ENCODE results near the gene FBXO45. TPM values are rescaled to one million over a fixed set of nuclear protein-coding genes. Genes with fewer than 3 reads are reported as not detected.
"Not testable (repeated sequence)": the region's sequence is repeated elsewhere in the genome, so short reads cannot be mapped to it uniquely, and the experiment has no call there.

The FBXO45 gene
- total RNA-seq, 1 donor from 2014 or later, result 11.3 TPM

DNA sequence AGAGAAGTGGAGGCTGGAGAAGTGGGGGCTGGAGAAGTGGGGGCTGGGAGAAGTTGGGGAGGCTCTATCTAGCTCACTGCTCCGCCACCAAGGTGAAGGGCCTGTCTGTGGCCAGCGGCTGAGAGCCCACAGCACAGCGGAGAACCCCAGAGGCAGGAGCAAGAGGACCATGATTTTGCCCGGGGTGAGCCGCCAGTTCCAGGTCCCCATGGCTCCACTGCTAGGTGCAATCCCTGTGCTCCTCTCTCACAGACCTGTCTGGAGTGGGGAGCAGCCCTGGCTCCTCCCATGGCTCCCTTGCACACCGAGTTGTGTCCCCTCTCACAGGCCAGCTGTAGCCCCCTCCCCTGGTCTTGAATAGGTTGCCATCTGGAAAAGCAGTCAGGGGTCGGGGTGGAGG lies 66.4 kb downstream of the FBXO45 start:
- DNase-seq (ENCODE audit: low read depth) (no peak), FAIRE-seq (no peak)
- no peak overlapping the region for H3K27ac Mint-ChIP-seq (ENCODE audit: unreplicated experiment)
- H3K4me3 Mint-ChIP-seq (ENCODE audit: unreplicated experiment), result no peak overlapping the region
- H3K4me1 ChIP-seq (ENCODE audit: insufficient read depth, low read length), result peaks cover 15% of the 10 kb centered on the region
- H3K36me3 ChIP-seq (ENCODE audit: insufficient read depth, low read length), result no peaks in the 10 kb centered on the region
- TF ChIP-seq, protein P1, sequence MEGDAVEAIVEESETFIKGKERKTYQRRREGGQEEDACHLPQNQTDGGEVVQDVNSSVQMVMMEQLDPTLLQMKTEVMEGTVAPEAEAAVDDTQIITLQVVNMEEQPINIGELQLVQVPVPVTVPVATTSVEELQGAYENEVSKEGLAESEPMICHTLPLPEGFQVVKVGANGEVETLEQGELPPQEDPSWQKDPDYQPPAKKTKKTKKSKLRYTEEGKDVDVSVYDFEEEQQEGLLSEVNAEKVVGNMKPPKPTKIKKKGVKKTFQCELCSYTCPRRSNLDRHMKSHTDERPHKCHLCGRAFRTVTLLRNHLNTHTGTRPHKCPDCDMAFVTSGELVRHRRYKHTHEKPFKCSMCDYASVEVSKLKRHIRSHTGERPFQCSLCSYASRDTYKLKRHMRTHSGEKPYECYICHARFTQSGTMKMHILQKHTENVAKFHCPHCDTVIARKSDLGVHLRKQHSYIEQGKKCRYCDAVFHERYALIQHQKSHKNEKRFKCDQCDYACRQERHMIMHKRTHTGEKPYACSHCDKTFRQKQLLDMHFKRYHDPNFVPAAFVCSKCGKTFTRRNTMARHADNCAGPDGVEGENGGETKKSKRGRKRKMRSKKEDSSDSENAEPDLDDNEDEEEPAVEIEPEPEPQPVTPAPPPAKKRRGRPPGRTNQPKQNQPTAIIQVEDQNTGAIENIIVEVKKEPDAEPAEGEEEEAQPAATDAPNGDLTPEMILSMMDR (IDR thresholded peaks at IDR 0.05; ENCODE audit: insufficient read depth, low read depth, low read length), result no peak
- TF ChIP-seq EZH2 (IDR thresholded peaks at IDR 0.05; ENCODE audit: insufficient read depth, low read length), result no peak
- peaks cover 19% of the 10 kb centered on the region for H3K27me3 ChIP-seq (ENCODE audit: insufficient read depth, low read length)
- H3K27me3 Mint-ChIP-seq (ENCODE audit: low read depth, unreplicated experiment), result peaks cover 27% of the 10 kb centered on the region
- no peak overlapping the region for H3K4me2 ChIP-seq (ENCODE audit: low read length)
- H3K9me3 Mint-ChIP-seq (ENCODE audit: unreplicated experiment), result peaks cover 2% of the 10 kb centered on the region
- H3K36me3 Mint-ChIP-seq (ENCODE audit: low read depth, unreplicated experiment), result no peaks in the 10 kb centered on the region
- H2AFZ ChIP-seq (ENCODE audit: low read depth, low read length), result no peak overlapping the region
- H3K27ac ChIP-seq (ENCODE audit: low read depth, low read length), result no peak overlapping the region
- H3K79me2 ChIP-seq (ENCODE audit: insufficient read depth, low read length), result no peaks in the 10 kb centered on the region
- H3K4me3 ChIP-seq (ENCODE audit: insufficient read depth, low read depth, low read length), result no peak overlapping the region
- no peaks in the 10 kb centered on the region for H3K9me3 ChIP-seq (ENCODE audit: insufficient read depth, low read depth, low read length)
- no peaks in the 10 kb centered on the region for H4K20me1 ChIP-seq (ENCODE audit: insufficient read depth, low read length)
- H3K9ac ChIP-seq (ENCODE audit: low read length), result no peak overlapping the region
- H3K4me1 Mint-ChIP-seq (ENCODE audit: low read depth, unreplicated experiment), result peaks cover 7% of the 10 kb centered on the region

DNA sequence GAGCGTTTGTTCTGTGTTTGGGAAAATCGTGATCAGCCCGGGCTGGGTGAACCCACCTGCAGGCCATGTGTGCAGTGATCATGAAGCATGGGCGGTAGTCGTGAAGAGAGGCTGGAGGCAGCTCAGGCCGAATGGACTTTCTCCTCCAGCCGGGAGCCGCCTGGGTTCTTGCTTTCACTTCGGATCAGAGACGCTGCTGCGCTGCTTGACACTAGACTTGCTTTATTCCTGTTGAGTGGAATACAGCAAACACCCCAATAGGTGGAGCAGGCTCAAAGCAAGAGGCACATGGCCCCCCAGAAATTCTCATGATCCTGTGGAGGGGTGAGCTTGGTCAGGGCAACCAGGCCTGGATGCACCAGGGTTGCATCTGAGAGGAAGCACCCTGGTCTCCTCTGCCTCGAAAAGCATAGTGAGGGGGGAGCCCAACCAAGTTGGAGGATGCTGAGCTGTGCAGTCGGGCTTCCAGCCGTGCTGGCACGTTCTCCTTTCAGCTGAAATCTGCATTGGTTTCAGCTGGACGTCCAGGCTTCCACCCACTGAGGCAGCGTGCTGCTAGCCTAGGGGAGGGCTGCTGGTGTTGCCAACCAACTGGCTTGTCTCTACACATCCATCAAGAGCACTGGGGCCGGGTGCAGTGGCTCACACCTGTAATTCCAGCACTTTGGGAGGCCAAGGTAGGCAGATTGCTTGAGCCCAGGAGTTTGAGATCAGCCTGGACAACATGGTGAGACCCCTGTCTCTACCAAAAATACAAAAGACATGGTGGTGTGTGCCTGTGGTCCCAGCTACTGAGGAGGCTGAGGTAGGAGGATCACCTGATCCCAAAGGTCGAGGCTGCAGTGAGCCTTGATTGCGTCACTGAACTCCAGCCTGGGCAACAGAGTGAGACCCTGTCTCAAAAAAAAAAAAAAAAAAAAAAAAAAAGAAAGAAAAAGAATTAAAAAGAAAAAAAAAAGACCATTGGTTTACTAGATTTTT lies 68.2 kb downstream of the FBXO45 start:
- H3K9ac ChIP-seq (ENCODE audit: low read length), result no peak overlapping the region
- Mint-ChIP-seq H3K27me3 (ENCODE audit: low read depth, unreplicated experiment) (peaks cover 33% of the 10 kb centered on the region), H3K4me1 (ENCODE audit: low read depth, unreplicated experiment) (peaks cover 6% of the 10 kb centered on the region), H3K9me3 (ENCODE audit: unreplicated experiment) (peaks cover 2% of the 10 kb centered on the region), H3K36me3 (ENCODE audit: low read depth, unreplicated experiment) (no peaks in the 10 kb centered on the region), H3K27ac (ENCODE audit: unreplicated experiment) (no peak overlapping the region), H3K4me3 (ENCODE audit: unreplicated experiment) (no peak overlapping the region)
- DNase-seq (ENCODE audit: low read depth) (no peak), FAIRE-seq (no peak)
- no peak overlapping the region for H3K27ac ChIP-seq (ENCODE audit: low read depth, low read length)
- TF ChIP-seq, protein P1 (IDR thresholded peaks at IDR 0.05; ENCODE audit: insufficient read depth, low read depth, low read length), result no peak
- no peak for TF ChIP-seq EZH2 (IDR thresholded peaks at IDR 0.05; ENCODE audit: insufficient read depth, low read length)
- no peaks in the 10 kb centered on the region for H3K36me3 ChIP-seq (ENCODE audit: insufficient read depth, low read length)
- no peaks in the 10 kb centered on the region for H3K79me2 ChIP-seq (ENCODE audit: insufficient read depth, low read length)
- H2AFZ ChIP-seq (ENCODE audit: low read depth, low read length), result no peak overlapping the region
- no peaks in the 10 kb centered on the region for H4K20me1 ChIP-seq (ENCODE audit: insufficient read depth, low read length)
- H3K4me3 ChIP-seq (ENCODE audit: insufficient read depth, low read depth, low read length), result no peak overlapping the region
- H3K4me1 ChIP-seq (ENCODE audit: insufficient read depth, low read length), result peaks cover 17% of the 10 kb centered on the region
- H3K4me2 ChIP-seq (ENCODE audit: low read length), result no peak overlapping the region
- no peaks in the 10 kb centered on the region for H3K9me3 ChIP-seq (ENCODE audit: insufficient read depth, low read depth, low read length)
- peaks cover 22% of the 10 kb centered on the region for H3K27me3 ChIP-seq (ENCODE audit: insufficient read depth, low read length)

DNA sequence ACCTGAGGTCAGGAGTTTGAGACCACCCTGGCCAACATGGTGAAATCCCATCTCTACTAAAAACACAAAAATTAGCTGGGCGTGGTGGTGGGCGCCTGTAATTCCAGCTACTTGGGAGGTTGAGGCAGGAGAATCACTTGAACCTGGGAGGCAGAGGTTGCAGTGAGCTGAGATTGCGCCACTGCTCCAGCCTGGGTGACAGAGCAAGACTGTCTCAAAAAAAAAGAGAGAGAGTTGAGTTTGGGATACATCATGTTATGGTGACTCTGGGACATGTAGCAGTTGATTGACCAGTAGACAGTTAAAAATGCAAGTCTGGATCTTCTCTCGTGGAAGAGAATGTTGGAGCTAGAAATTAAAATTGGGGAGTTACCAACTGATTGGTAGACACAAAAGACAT lies 69.5 kb downstream of the FBXO45 start:
- not testable (repeated sequence) for H4K20me1 ChIP-seq (ENCODE audit: insufficient read depth, low read length); DNase-seq (ENCODE audit: low read depth); H3K27ac Mint-ChIP-seq (ENCODE audit: unreplicated experiment); H2AFZ ChIP-seq (ENCODE audit: low read depth, low read length); H3K9me3 ChIP-seq (ENCODE audit: insufficient read depth, low read depth, low read length); H3K9me3 Mint-ChIP-seq (ENCODE audit: unreplicated experiment); H3K36me3 ChIP-seq (ENCODE audit: insufficient read depth, low read length); H3K4me2 ChIP-seq (ENCODE audit: low read length); H3K9ac ChIP-seq (ENCODE audit: low read length); H3K4me3 ChIP-seq (ENCODE audit: insufficient read depth, low read depth, low read length); FAIRE-seq; H3K4me1 Mint-ChIP-seq (ENCODE audit: low read depth, unreplicated experiment); H3K79me2 ChIP-seq (ENCODE audit: insufficient read depth, low read length); H3K36me3 Mint-ChIP-seq (ENCODE audit: low read depth, unreplicated experiment); H3K27ac ChIP-seq (ENCODE audit: low read depth, low read length); H3K4me3 Mint-ChIP-seq (ENCODE audit: unreplicated experiment); H3K4me1 ChIP-seq (ENCODE audit: insufficient read depth, low read length)
- H3K27me3 ChIP-seq (ENCODE audit: insufficient read depth, low read length), result peaks cover 22% of the 10 kb centered on the region
- H3K27me3 Mint-ChIP-seq (ENCODE audit: low read depth, unreplicated experiment), result peaks cover 36% of the 10 kb centered on the region

Other genes starting within 250 kb of the FBXO45 start
- 0.27 TPM in 1 of 2 replicates, not detected in the other for gene TM4SF19, start 230.3 kb upstream of the FBXO45 start, total RNA-seq
- gene UBXN7, start 136.2 kb upstream of the FBXO45 start, total RNA-seq, result 90.7 and 90.9 TPM in 2 replicates
- 18.0 and 18.3 TPM in 2 replicates for gene RNF168, start 64.9 kb upstream of the FBXO45 start, total RNA-seq
- gene SMCO1, start 53.3 kb upstream of the FBXO45 start, total RNA-seq, result not detected in 2 replicates
- gene WDR53, start 106 bp upstream of the FBXO45 start, total RNA-seq, result 11.0 and 13.3 TPM in 2 replicates
- not detected in 2 replicates for gene NRROS, start 71.0 kb downstream of the FBXO45 start, total RNA-seq
- 2.8 and 3.3 TPM in 2 replicates for gene CEP19, start 143.6 kb downstream of the FBXO45 start, total RNA-seq
- gene PIGX, start 143.7 kb downstream of the FBXO45 start, total RNA-seq, result 13.9 and 18.9 TPM in 2 replicates
- gene PAK2, start 171.2 kb downstream of the FBXO45 start, total RNA-seq, result 112 and 124 TPM in 2 replicates